ENCODE results near the gene UBE2Q1. TPM values are rescaled to one million over a fixed set of nuclear protein-coding genes. Genes with fewer than 3 reads are reported as not detected.

Gene UBE2Q1
- total and polyA plus RNA-seq, 2 of the 8 experiments (the other 6 are each of a cell fraction or from before 2014, with no cell fraction given) = 13.2 to 95.8 TPM

DNA sequence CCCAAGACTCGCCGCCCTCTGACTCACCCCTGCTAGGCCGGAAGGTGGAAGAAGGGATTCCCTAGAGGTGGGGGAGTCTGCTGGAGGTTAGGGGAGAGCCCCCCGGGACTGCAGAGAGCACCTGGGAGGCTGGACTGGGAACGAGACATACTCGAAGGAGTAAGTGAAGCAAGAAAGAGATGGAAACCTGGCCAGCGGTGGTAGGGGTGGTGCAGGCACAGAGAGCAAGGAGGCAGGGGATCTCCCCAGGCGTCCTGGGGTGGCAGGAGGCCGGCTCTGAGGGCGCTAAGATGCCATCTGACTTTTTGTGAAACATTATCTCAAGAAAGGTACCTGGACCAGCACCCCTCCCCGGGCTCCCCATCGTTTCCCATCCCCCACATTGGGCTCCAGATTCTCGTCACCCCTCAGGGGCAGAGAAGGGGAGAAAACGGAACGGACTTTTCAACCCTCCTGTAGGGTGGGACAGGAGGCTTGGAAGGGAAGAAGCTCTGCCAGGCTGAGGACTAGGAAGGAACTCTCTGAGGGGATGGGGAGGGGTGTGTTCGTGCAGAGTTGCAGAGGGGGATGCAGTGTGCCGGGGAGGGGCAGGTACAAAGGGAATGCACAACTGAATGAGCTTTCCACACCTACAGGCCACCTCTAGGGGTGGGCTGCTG lies 9.8 kb upstream of the UBE2Q1 start:
- H3K4ac ChIP-seq (replicated peaks; ENCODE audit: insufficient read length, low read depth, low read length) = no peak overlapping the region
- H3K27me3 ChIP-seq (replicated peaks in 1 of 4; ENCODE audit: control insufficient read depth in 3 of 4, extremely low read depth in 1 of 4, insufficient read depth in 3 of 4, low read length in 3 of 4) = peaks cover 0 to 5% (median 0%) of the 10 kb centered on the region in 4 experiments; a peak in 1 of 7 replicates
- peaks cover 7 to 21% (median 10%) of the 10 kb centered on the region in 4 experiments; a peak in 6 of 7 replicates for H3K4me1 ChIP-seq (replicated peaks in 1 of 4; ENCODE audit: control insufficient read depth in 3 of 4, insufficient read depth in 4 of 4, low read length in 3 of 4)
- 0 out of 2 replicates have a peak overlapping the region, but pooled peaks have one; percentile 39 for H2BK12ac ChIP-seq (ENCODE audit: low read depth, low read length)
- H3K23me2 ChIP-seq (ENCODE audit: low read depth, low read length) = peaks cover 12% of the 10 kb centered on the region
- FAIRE-seq = no peak
- no peak overlapping the region; a peak in 1 of 7 replicates for H3K9ac ChIP-seq (replicated peaks in 1 of 4; ENCODE audit: extremely low read depth in 1 of 4, low read depth in 3 of 4, low read length in 3 of 4)
- no peak for DNase-seq (ENCODE audit: low read depth in 1 of 2, low spot score in 2 of 2)
- ChIA-PET CTCF (ENCODE audit: partially characterized antibody) (interaction anchor here (0.6 to 2.0 kb wide), 7 partner anchors 9 to 978 kb away, joined by 3 to 6 read pairs (median 3); no protein-coding TSS in a partner anchor), POLR2A (ENCODE audit: partially characterized antibody) (interaction anchor here (0.8 to 1.9 kb wide), 8 partner anchors 9 to 393 kb away, joined by 3 to 9 read pairs (median 4); partner anchors contain the start of gene PYGO2)
- no peaks in the 10 kb centered on the region for H3K79me2 ChIP-seq (ENCODE audit: control insufficient read depth in 1 of 2, insufficient read depth in 2 of 2, low read length in 2 of 2)
- peak overlapping the region; percentile 89; the same call in 1 of the 2 replicates for H4K8ac ChIP-seq (ENCODE audit: extremely low read depth, insufficient read depth, low read length)
- 50% methylated on average over 15 of the region's 17 CpGs; no CpG with 5 or more reads in 1 of the 2 experiments for WGBS, 2 experiments (ENCODE audit: extremely low coverage in 1 of 2, insufficient coverage in 1 of 2, insufficient read length in 1 of 2, insufficient replicate concordance in 2 of 2, low coverage in 1 of 2, low lambda C conversion rate in 2 of 2, missing lambda C conversion rate in 1 of 2)
- H4K20me1 ChIP-seq (replicated peaks in 1 of 2; ENCODE audit: control insufficient read depth in 1 of 2, insufficient read depth in 2 of 2, low read length in 2 of 2) = peaks cover 0 to 4% of the 10 kb centered on the region in 2 experiments
- H3K4me2 ChIP-seq (ENCODE audit: insufficient read depth in 1 of 2, low read depth in 2 of 2, low read length in 2 of 2) = peak overlapping the region; percentile 86 to 97
- H3K79me1 ChIP-seq (ENCODE audit: low read depth, low read length) = no peaks in the 10 kb centered on the region
- no peak overlapping the region for H3K56ac ChIP-seq (replicated peaks; ENCODE audit: insufficient read length, low read depth, low read length)
- no peak overlapping the region for H2BK120ac ChIP-seq (replicated peaks; ENCODE audit: low read depth, low read length)
- H3K36me3 ChIP-seq (ENCODE audit: control insufficient read depth in 2 of 4, insufficient read depth in 4 of 4, low read length in 3 of 4) = peaks cover 0 to 3% (median 0%) of the 10 kb centered on the region in 4 experiments; a peak in 1 of 8 replicates
- TF ChIP-seq TBP (IDR thresholded peaks at IDR 0.05; ENCODE audit: low read depth, low read length) = no peak
- no peak for TF ChIP-seq CTBP2 (IDR thresholded peaks at IDR 0.05; ENCODE audit: borderline replicate concordance, insufficient read depth, insufficient read length, low read length)
- TF ChIP-seq EGR1 (IDR thresholded peaks at IDR 0.05; ENCODE audit: borderline replicate concordance, low read depth, low read length) = no peak
- no peak for TF ChIP-seq CEBPB (IDR thresholded peaks at IDR 0.05; ENCODE audit: low read depth, low read length)
- H3K27ac ChIP-seq (ENCODE audit: low read depth, low read length) = no peak overlapping the region
- peak overlapping the region; percentile 15 for H4K5ac ChIP-seq (ENCODE audit: insufficient read length, low read depth, low read length)
- no peak overlapping the region for H4K91ac ChIP-seq (replicated peaks; ENCODE audit: insufficient read length, low read length)
- H3K18ac ChIP-seq (ENCODE audit: extremely low read depth, low read length) = no peak overlapping the region
- no peaks in the 10 kb centered on the region for H3K9me3 ChIP-seq (ENCODE audit: insufficient read depth in 2 of 2, low read depth in 1 of 2, low read length in 1 of 2)
- no peak overlapping the region for H2BK5ac ChIP-seq (ENCODE audit: low read depth, low read length)
- no peak overlapping the region for H2BK15ac ChIP-seq (ENCODE audit: low read length)
- H3K4me3 ChIP-seq (ENCODE audit: extremely low read depth in 1 of 4, insufficient read depth in 2 of 4, low read depth in 3 of 4, low read length in 4 of 4) = peak overlapping the region; percentile 53 to 74 (median 67)
- no peak overlapping the region for H2BK20ac ChIP-seq (ENCODE audit: low read length)
- no peak overlapping the region for H3K23ac ChIP-seq (ENCODE audit: insufficient read length)
- no peak overlapping the region for H3K14ac ChIP-seq (ENCODE audit: insufficient read length)
- H2AFZ ChIP-seq (ENCODE audit: low read length) = 0 out of 2 replicates have a peak overlapping the region, but pooled peaks have one; percentile 11
- 0 out of 2 replicates have a peak overlapping the region, but pooled peaks have one; percentile 65 for H2AK5ac ChIP-seq (ENCODE audit: low read depth, low read length)

Data from H1 (cell line).